K562 (cell line): ENCODE data around the gene GZMA. TPM values are rescaled to one million over a fixed set of nuclear protein-coding genes. Genes with fewer than 3 reads are reported as not detected.

ENCODE experiments used
- ATAC-seq: fragments of 200-7000 bp; cut with Tn5 transposase; 3 replicates; pipeline ENCODE4 v1.9.1; 2020; ENCODE audit warnings: moderate library complexity
- BruUV-seq: library from RNA; stranded (reverse); fragments of 400-500 nt; replicated peaks from 2 replicates; lab custom pipeline; 2021; lab: Mats Ljungman, UMichigan
- CTCF ChIA-PET: fragments of 300-600 bp; formaldehyde crosslinking; extraction: SDS; loops from one replicate; lab custom pipeline; 2021; ENCODE audit warnings: low intra/inter-chr PET ratio; lab: Yijun Ruan, JAX
- POLR2A ChIA-PET: fragments of 300-600, 350-650 bp; sonication (Branson Sonifier 250); formaldehyde crosslinking; extraction: SDS; loops from one replicate; lab custom pipeline; 2021; ENCODE audit warnings: antibody characterized with exemption, inconsistent platforms; lab: Yijun Ruan, JAX
- DNase-seq, 4 experiments: peaks; one replicate each; pipeline versions ENCODE4 v3.0.0 to v3.0.0-alpha.2; 2011 to 2018; ENCODE audit warnings: low spot score in 3 of 4, mixed read lengths in 3 of 4; ENCODE audit errors: extremely low read depth in 1 of 4
- FAIRE-seq: peaks from 2 replicates; lab custom pipeline; 2011; peaks lifted over from hg19 to GRCh38; lab: Jason Lieb, UNC
- H2AFZ ChIP-seq: 2 replicates; pipeline ENCODE4 v1.6.0; 2011; ENCODE audit warnings: low read depth, low read length, control low read depth, inconsistent platforms
- H3K27ac ChIP-seq: fragments of 200-600 bp; 3 replicates; pipeline ENCODE4 v1.8.0; 2011; ENCODE audit warnings: low read depth, mild to moderate bottlenecking, control low read depth, inconsistent platforms, low read length, moderate library complexity, mixed read lengths; ENCODE audit errors: extremely low read depth
- H3K27me3 ChIP-seq, 2 experiments: fragments of 300-600 bp in 1 of 2; 2 replicates in 1 of 2; 3 replicates in 1 of 2; pipeline versions ENCODE4 v1.6.0 to v1.8.0; 2011; ENCODE audit warnings: inconsistent platforms in 2 of 2, low read length in 2 of 2, mild to moderate bottlenecking in 1 of 2, mixed read lengths in 1 of 2, moderate library complexity in 1 of 2; ENCODE audit not compliant: control insufficient read depth in 2 of 2, insufficient read depth in 2 of 2
- H3K36me3 ChIP-seq: fragments of 300-600 bp; 3 replicates; pipeline ENCODE4 v1.8.0; 2011; ENCODE audit warnings: mild to moderate bottlenecking, low read length, inconsistent platforms; ENCODE audit not compliant: control insufficient read depth, insufficient read depth
- H3K4me1 ChIP-seq, 2 experiments: fragments of 200-600 bp in 1 of 2; replicated peaks in 1 of 2; 2 replicates in 1 of 2; 3 replicates in 1 of 2; pipeline versions ENCODE4 v1.5.1 to v1.8.0; 2011; ENCODE audit warnings: inconsistent platforms in 2 of 2, low read length in 2 of 2, mild to moderate bottlenecking in 1 of 2, mixed read lengths in 1 of 2, moderate library complexity in 1 of 2; ENCODE audit not compliant: control insufficient read depth in 2 of 2, insufficient read depth in 2 of 2
- H3K4me2 ChIP-seq: 2 replicates; pipeline ENCODE4 v1.6.1; 2011; ENCODE audit warnings: low read length, control low read depth, inconsistent platforms, mixed read lengths; ENCODE audit not compliant: insufficient read depth
- H3K4me3 ChIP-seq: fragments of 200-600 bp; sonication (generic), shearing (Covaris generic); 2 replicates; pipeline ENCODE4 v1.5.1; 2016; ENCODE audit warnings: control low read depth, inconsistent platforms
- H3K79me2 ChIP-seq: fragments of 200-600 bp; 3 replicates; pipeline ENCODE4 v1.8.0; 2011; ENCODE audit warnings: low read length, inconsistent platforms; ENCODE audit not compliant: control insufficient read depth, insufficient read depth
- H3K9ac ChIP-seq, 2 experiments: 2 replicates each; pipeline versions ENCODE4 v1.6.0 to v1.6.1; 2011; ENCODE audit warnings: low read depth in 2 of 2, low read length in 2 of 2, control low read depth in 1 of 2, inconsistent platforms in 1 of 2, mild to moderate bottlenecking in 1 of 2, mixed read lengths in 1 of 2; ENCODE audit not compliant: insufficient read depth in 1 of 2
- H3K9me1 ChIP-seq: one replicate; pipeline ENCODE4 v1.6.0; 2011; ENCODE audit warnings: inconsistent platforms, mild to moderate bottlenecking, low read length, moderate library complexity; ENCODE audit not compliant: control insufficient read depth, insufficient read depth
- H3K9me3 ChIP-seq: replicated peaks from 2 replicates; pipeline ENCODE4 v1.5.1; 2011; ENCODE audit warnings: low read depth, low read length, inconsistent platforms; ENCODE audit not compliant: control insufficient read depth, insufficient read depth
- H4K20me1 ChIP-seq: replicated peaks from 2 replicates; pipeline ENCODE4 v1.6.1; 2011; ENCODE audit warnings: low read length, inconsistent platforms, mixed read lengths; ENCODE audit not compliant: control insufficient read depth, insufficient read depth
- CC2D1A ChIP-seq: fragments of 450-650 bp; IDR thresholded peaks from 2 replicates; pipeline ENCODE4 v1.6.1; 2017; ENCODE audit warnings: mild to moderate bottlenecking
- E2F1 ChIP-seq: sonication (generic); formaldehyde crosslinking; IDR thresholded peaks from 2 replicates; pipeline ENCODE4 v1.8.1; 2023; ENCODE audit warnings: mild to moderate bottlenecking, missing genetic modification reagents, moderate library complexity
- ESRRB ChIP-seq: fragments of 250-450 bp; sonication (Bioruptor Pico); IDR thresholded peaks from 2 replicates; pipeline ENCODE4 v1.5.0; 2020; ENCODE audit warnings: mild to moderate bottlenecking, moderate library complexity, borderline replicate concordance
- HCFC1 ChIP-seq: IDR thresholded peaks from 2 replicates; pipeline ENCODE4 v1.6.1; 2012; ENCODE audit warnings: low read depth, low read length, improper control_type of control experiment
- SAFB2 ChIP-seq: fragments of 200-400 bp; formaldehyde crosslinking; IDR thresholded peaks from 2 replicates; pipeline ENCODE4 v1.6.1; 2018; ENCODE audit warnings: borderline replicate concordance, low read length, low read depth, moderate library complexity; ENCODE audit not compliant: severe bottlenecking
- ZNF224 ChIP-seq: sonication (generic); formaldehyde crosslinking; IDR thresholded peaks from 2 replicates; pipeline ENCODE4 v1.8.0; 2022; ENCODE audit warnings: mild to moderate bottlenecking, missing genetic modification reagents
- ZNF551 ChIP-seq: fragments of 250-450 bp; sonication (Bioruptor Pico); IDR thresholded peaks from 2 replicates; pipeline ENCODE4 v1.5.0; 2021; ENCODE audit warnings: mild to moderate bottlenecking, moderate library complexity
- WGBS: fragments of 100-300 bp; shearing (Covaris generic); methylation state at CpG from one replicate; pipeline ENCODE4 v1.1.6; 2016; ENCODE audit warnings: low coverage, mixed read lengths; ENCODE audit not compliant: insufficient coverage; ENCODE audit errors: missing lambda C conversion rate; 5-methylcytosine and 5-hydroxymethylcytosine counted together
- in situ Hi-C: fragments of 300-500 bp; cut with MboI; formaldehyde crosslinking; loops from 4 replicates; pipeline ENCODE4 v1.15.0; 2018; ENCODE audit warnings: inconsistent platforms, mixed read lengths
- intact Hi-C: fragments of 100-400 bp; cut with micrococcal nuclease; formaldehyde crosslinking; loops from 2 replicates; pipeline ENCODE4 v1.14.2; 2022
- polyA plus RNA-seq, 8 experiments: library from polyadenylated mRNA; depleted of rRNA in 4 of 8; stranded (reverse) in 5 of 8; unstranded in 3 of 8; fragments of >200 nt; fragmentation: Nextera tagmentation in 2 of 8; fragmentation: Illumina TruSeq in 1 of 8; extraction: Ambion mirVana in 2 of 8; extraction: Trizol in 1 of 8; gene quantifications; 2 replicates each; pipeline versions ENCODE4 v1.2.1 to v1.2.3, GENCODE V29; 2011 to 2014; ENCODE audit warnings: inconsistent platforms in 1 of 8, missing spikeins in 1 of 8
- total RNA-seq, 7 experiments: library from RNA; depleted of rRNA in 6 of 7; stranded (reverse); fragments of >200 nt in 6 of 7; fragmentation: Illumina TruSeq in 2 of 7; extraction: Trizol in 2 of 7; gene quantifications; 2 replicates each; pipeline versions ENCODE4 v1.2.1 to v1.2.3, GENCODE V29; 2011 to 2021; ENCODE audit warnings: low replicate concordance in 1 of 7

The GZMA gene
- total and polyA plus RNA-seq, 9 of the 15 experiments (the other 6 are each of a cell fraction or from before 2014, with no cell fraction given): not detected

DNA sequence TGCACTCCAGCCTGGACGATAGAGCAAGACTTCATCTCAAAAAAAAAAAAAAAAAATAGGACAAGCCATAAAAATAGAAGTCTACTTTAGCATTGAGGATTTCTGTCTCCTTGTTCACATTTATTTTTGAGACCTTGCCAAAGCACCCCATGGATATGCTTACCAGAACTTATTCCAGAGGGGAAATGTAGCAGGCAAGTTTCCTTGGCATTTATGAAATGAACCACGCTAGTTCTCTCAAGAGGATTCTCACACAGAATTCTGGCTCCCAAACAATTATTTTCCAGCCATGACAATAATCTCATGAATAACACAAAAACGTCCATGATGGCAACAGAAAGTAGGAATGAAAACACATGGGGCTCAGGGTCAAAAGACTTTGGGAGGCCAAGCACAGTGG lies 34.1 kb downstream of the GZMA start:
- no peaks in the 10 kb centered on the region for H3K36me3 ChIP-seq
- TF ChIP-seq SAFB2 (no peak), CC2D1A (no peak), ESRRB (no peak), HCFC1 (no peak), E2F1 (CRISPR knock-in tag) (no peak), ZNF224 (CRISPR knock-in tag) (no peak), ZNF551 (CRISPR knock-in tag) (no peak)
- 0% methylated on average over 3 of the region's 3 CpGs for WGBS
- H3K9me1 ChIP-seq: no peaks in the 10 kb centered on the region
- no peaks in the 10 kb centered on the region for H3K79me2 ChIP-seq
- no peaks in the 10 kb centered on the region for H3K9me3 ChIP-seq
- ChIA-PET POLR2A (no interaction called here), CTCF (interaction anchor here (0.7 kb wide), 1 partner anchor 136 kb away, joined by 3 read pairs; no protein-coding TSS in a partner anchor)
- H3K4me1 ChIP-seq: no peaks in the 10 kb centered on the region
- no peak overlapping the region for H3K4me2 ChIP-seq
- in situ Hi-C loops: no loop called here
- FAIRE-seq (no peak), DNase-seq (no peak), ATAC-seq (no peak)
- H4K20me1 ChIP-seq: no peaks in the 10 kb centered on the region
- no peak overlapping the region for H3K9ac ChIP-seq
- H3K27me3 ChIP-seq: peaks cover 0 to 4% of the 10 kb centered on the region in 2 experiments; a peak in 2 of 5 replicates
- intact Hi-C loops: no loop called here
- no peak overlapping the region for H3K27ac ChIP-seq
- no peak overlapping the region for H3K4me3 ChIP-seq
- no peak overlapping the region for H2AFZ ChIP-seq
- no TSS peak for BruUV-seq
